Muscle layer of colon (tissue), 2 donors: ENCODE results near the gene ORMDL1.

ENCODE experiments used
- H3K27ac ChIP-seq: one replicate; pipeline ENCODE4 v1.7.0; 2013; ENCODE audit warnings: low read depth, mild to moderate bottlenecking, low read length, moderate library complexity
- H3K27me3 ChIP-seq, 2 donors: one replicate each; pipeline ENCODE4 v1.7.0; 2013; ENCODE audit warnings: low read length in 2 of 2, mild to moderate bottlenecking in 2 of 2; ENCODE audit not compliant: insufficient read depth in 2 of 2, control insufficient read depth in 1 of 2
- H3K36me3 ChIP-seq: one replicate; pipeline ENCODE4 v1.7.0; 2013; ENCODE audit warnings: mild to moderate bottlenecking, low read length; ENCODE audit not compliant: insufficient read depth
- H3K4me1 ChIP-seq: one replicate; pipeline ENCODE4 v1.7.0; 2013; ENCODE audit warnings: mild to moderate bottlenecking, low read length; ENCODE audit not compliant: insufficient read depth
- H3K4me3 ChIP-seq, 2 donors: one replicate each; pipeline ENCODE4 v1.7.0; 2013; ENCODE audit warnings: low read length in 2 of 2, low read depth in 1 of 2, mild to moderate bottlenecking in 1 of 2, moderate library complexity in 1 of 2
- H3K9ac ChIP-seq: one replicate; pipeline ENCODE4 v1.7.0; 2013; ENCODE audit warnings: low read length
- H3K9me3 ChIP-seq: one replicate; pipeline ENCODE4 v1.7.0; 2013; ENCODE audit warnings: mild to moderate bottlenecking, low read length
- donor health status: abdominal sarcoma.
- donor health status: Adenocarcinoma of cecum.

Gene ORMDL1

DNA sequence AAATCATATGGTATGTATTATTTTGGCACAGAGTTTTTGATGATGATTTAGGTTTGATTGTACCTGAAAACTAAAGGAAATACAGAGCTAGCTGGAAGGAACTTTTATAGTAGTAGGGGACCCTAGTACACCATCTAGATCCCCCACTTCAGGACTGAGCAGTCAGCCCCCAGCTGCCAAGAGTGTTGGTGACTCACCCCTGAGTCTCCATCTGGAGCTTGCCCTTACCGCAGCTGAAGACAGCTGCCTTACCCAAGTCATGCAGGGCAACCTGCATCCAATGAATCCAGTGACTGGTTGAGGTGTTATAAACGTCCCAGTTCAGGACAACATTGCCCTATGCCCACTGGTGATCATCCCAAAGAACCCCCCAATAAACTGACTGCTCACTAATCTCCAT, 15.4 kb upstream of the ORMDL1 start:
- H3K27me3 ChIP-seq = no peaks in the 10 kb centered on the region
- no peak overlapping the region for H3K4me3 ChIP-seq
- H3K36me3 ChIP-seq = peaks cover 12% of the 10 kb centered on the region
- H3K4me1 ChIP-seq = peaks cover 9% of the 10 kb centered on the region
- no peak overlapping the region for H3K9ac ChIP-seq
- H3K9me3 ChIP-seq = no peaks in the 10 kb centered on the region
- no peak overlapping the region for H3K27ac ChIP-seq

DNA sequence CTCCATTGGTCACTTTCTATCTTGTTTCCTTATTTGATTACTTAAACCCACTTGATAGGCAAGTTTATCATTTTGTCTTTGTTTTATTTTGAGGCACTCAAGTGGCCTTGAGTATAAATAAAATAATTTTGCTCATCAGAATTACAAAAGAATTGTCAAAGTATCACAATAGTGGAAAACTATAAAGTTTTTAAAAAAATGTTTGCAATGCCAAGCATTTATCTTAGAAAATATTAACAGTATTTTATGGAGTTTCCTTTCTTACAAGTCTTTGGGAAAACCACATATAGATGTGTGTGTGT, 14.8 kb upstream of the ORMDL1 start:
- H3K4me1 ChIP-seq = peaks cover 9% of the 10 kb centered on the region
- no peaks in the 10 kb centered on the region for H3K27me3 ChIP-seq
- H3K4me3 ChIP-seq = no peak overlapping the region
- no peak overlapping the region for H3K27ac ChIP-seq
- H3K36me3 ChIP-seq = peaks cover 12% of the 10 kb centered on the region
- H3K9me3 ChIP-seq = no peaks in the 10 kb centered on the region
- H3K9ac ChIP-seq = no peak overlapping the region

DNA sequence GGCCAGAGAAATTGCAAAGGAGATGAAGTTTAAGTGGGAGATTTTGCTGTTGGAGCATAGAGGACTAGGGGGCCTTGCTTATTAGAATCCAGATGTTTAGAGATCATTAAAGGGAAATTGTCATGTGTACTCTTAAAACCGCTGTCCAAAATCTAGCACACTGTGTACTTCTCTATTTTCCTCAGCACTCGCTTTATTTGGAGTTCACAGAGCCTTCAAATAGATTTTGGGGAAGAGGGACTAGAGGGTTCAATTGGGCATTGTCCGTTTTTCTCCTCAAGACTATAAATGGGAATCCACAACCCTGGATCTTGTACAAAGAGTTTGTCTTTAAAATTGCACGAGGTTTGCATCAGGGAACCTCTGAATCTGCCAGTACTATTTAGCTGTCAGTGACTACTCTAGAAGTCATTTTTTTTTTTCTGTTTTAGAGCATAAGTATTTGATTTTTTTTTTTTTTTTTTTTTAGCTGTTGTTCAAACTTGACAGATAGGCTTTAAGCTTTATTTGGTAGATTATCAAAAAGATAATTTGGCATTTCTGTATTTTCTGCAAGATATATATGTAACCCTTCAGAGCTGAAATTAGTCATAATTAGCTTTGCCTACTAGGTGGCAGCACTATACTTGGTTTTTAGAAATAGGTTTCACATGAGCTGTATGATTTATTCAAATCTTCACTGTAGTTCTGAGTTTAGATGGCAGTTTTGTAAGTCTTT, 14.3 kb upstream of the ORMDL1 start:
- H3K27me3 ChIP-seq = no peaks in the 10 kb centered on the region
- peaks cover 9% of the 10 kb centered on the region for H3K4me1 ChIP-seq
- no peaks in the 10 kb centered on the region for H3K9me3 ChIP-seq
- no peak overlapping the region for H3K9ac ChIP-seq
- H3K4me3 ChIP-seq = no peak overlapping the region
- H3K36me3 ChIP-seq = peaks cover 15% of the 10 kb centered on the region
- H3K27ac ChIP-seq = no peak overlapping the region

DNA sequence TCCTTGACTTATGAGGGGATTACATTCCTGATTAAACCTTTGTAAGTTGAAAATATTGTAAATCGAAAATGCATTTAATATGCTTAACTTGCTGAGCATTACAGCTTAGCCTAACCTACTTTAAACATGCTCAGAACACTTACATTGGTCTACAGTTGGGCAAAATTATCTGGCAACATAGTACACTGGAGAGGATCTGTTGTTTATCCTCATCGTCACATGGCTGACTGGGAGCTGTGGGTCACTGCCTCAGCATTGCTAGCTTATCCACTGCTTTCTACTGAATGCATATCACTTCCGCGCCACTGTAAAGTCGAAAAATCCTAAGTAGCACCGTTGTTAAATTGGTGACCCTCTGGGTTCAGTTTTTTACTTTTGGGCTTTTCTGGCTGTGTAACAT, 13.8 kb upstream of the ORMDL1 start:
- Histone ChIP-seq H3K4me3 (no peak overlapping the region), H3K9me3 (no peaks in the 10 kb centered on the region), H3K9ac (no peak overlapping the region), H3K36me3 (peaks cover 21% of the 10 kb centered on the region), H3K27me3 (no peaks in the 10 kb centered on the region), H3K4me1 (peaks cover 9% of the 10 kb centered on the region), H3K27ac (no peak overlapping the region)

DNA sequence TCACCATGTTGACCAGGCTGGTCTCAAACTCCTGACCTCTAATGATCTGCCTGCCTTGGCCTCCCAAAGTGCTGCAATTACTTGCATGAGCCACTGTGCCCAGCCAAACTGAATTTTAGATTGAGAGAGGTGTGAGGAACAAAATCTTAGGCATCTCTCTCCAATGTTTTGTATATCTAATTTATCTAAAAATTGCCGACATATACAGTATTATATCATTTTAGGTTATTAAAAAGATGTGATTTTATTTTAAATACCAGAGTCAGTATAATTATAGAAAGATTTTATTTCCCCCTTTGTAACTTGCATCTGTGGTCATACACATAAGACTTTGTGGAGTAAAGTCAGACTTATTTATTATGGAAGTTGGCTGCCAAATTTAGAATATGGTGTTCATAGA, 10.2 kb upstream of the ORMDL1 start:
- Histone ChIP-seq H3K9me3 (no peaks in the 10 kb centered on the region), H3K4me1 (peaks cover 9% of the 10 kb centered on the region), H3K9ac (no peak overlapping the region), H3K36me3 (peaks cover 22% of the 10 kb centered on the region), H3K27me3 (no peaks in the 10 kb centered on the region), H3K27ac (no peak overlapping the region), H3K4me3 (no peak overlapping the region)

DNA sequence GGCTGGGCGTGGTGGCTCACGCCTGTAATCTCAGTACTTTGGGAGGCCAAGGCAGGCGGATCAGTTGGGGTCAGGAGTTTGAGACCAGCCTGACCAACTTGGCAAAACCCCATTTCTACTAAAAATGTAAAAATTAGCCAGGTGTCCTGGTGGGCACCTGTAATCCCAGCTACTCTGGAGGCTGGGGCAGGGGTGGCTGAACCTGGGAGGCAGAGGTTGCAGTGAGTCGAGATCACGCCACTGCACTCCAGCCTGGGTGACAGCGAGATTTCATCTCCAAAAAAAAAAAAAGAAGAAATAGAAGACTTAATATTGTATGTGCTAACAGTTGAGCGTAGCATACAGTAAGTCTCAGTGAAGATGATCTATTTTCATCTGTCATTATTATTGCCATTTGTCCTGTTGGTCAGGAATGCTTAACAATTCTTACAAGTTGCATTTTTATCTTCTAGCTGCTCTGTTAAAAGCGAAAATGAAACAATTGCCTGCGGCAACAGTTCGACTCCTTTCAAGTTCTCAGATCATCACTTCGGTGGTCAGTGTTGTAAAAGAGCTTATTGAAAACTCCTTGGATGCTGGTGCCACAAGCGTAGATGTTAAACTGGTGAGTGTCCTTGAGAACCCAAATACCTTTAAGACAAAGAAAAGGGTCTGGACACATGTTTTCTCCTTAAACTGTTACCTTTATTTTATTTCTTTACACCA, 7.4 kb upstream of the ORMDL1 start:
- no peak overlapping the region for H3K4me3 ChIP-seq
- H3K36me3 ChIP-seq = peaks cover 16% of the 10 kb centered on the region
- H3K4me1 ChIP-seq = no peaks in the 10 kb centered on the region
- H3K27me3 ChIP-seq = no peaks in the 10 kb centered on the region
- H3K27ac ChIP-seq = no peak overlapping the region
- no peaks in the 10 kb centered on the region for H3K9me3 ChIP-seq
- H3K9ac ChIP-seq = no peak overlapping the region

DNA sequence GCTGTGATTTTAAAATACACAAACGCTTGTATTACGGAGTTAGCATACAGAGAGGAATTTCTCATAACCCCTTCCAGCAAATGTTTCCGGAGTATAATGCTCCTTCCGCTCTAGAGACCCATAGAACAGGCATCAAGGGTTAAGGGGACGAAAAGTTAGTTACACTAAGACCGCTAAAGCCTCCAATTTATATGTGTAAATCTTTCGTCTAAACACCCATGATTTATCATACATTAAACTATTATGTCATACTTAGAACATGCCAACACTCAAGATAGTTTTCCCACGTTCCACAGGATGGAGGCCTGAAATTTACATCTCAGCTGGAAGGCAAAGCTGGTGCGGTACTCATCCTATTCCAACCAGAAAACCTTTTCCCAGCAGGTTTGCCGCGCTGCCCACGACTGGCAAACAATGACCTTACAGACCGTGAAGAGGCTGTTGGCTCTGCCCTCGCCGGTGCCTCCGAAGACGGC, 650 bp downstream of the ORMDL1 start:
- H3K4me3 ChIP-seq = peak overlapping the region; percentile 83 to 86
- H3K27me3 ChIP-seq = no peaks in the 10 kb centered on the region
- no peaks in the 10 kb centered on the region for H3K9me3 ChIP-seq
- H3K36me3 ChIP-seq = peaks cover 19% of the 10 kb centered on the region
- peak overlapping the region; percentile 96 for H3K27ac ChIP-seq
- H3K4me1 ChIP-seq = peaks cover 22% of the 10 kb centered on the region
- peak overlapping the region; percentile 55 for H3K9ac ChIP-seq

DNA sequence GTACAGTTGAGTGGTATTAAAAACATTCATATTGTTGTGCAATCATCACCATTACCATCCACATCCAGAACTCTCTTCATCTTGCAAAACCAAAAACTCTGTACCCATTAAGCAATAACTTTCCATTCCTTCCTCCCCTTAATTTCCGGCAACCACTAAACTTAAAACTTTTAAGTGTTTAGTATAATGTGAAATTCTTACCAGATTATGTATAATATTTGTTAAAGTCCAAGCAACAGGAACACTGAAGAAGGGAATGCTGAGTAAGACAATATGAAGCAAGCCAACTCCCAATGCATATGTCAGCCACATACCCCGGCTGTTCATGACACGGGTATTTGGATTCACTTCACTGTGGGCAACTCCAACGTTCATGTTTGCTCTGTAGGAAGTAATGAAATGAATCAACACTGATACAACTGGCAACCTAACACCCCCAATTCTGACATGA, 1.9 kb downstream of the ORMDL1 start:
- Histone ChIP-seq H3K9me3 (no peaks in the 10 kb centered on the region), H3K27me3 (no peaks in the 10 kb centered on the region), H3K27ac (no peak overlapping the region), H3K36me3 (peaks cover 21% of the 10 kb centered on the region), H3K4me1 (peaks cover 22% of the 10 kb centered on the region), H3K9ac (no peak overlapping the region), H3K4me3 (no peak overlapping the region)

DNA sequence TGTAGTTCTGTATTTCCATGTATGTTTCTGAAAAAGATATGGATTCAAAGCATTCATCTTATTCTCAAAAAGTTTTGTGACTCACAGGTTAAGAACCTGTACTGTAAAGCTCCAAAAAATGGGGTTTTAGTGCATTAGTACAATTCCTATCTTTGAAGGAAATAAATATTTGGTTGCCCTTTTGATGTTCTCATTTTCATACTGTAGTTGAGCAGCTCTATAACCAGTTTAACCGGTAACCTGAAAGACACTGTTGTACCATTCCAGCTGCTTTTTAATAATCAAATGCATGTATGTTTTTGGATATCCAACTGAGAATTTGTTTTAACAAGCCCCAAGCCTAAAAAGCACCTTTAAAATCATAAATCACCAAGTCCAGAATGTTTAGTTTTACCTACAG, 11.9 kb downstream of the ORMDL1 start:
- H3K36me3 ChIP-seq = peaks cover 53% of the 10 kb centered on the region
- H3K27ac ChIP-seq = no peak overlapping the region
- H3K9ac ChIP-seq = no peak overlapping the region
- H3K9me3 ChIP-seq = no peaks in the 10 kb centered on the region
- H3K4me1 ChIP-seq = no peaks in the 10 kb centered on the region
- no peaks in the 10 kb centered on the region for H3K27me3 ChIP-seq
- no peak overlapping the region for H3K4me3 ChIP-seq

DNA sequence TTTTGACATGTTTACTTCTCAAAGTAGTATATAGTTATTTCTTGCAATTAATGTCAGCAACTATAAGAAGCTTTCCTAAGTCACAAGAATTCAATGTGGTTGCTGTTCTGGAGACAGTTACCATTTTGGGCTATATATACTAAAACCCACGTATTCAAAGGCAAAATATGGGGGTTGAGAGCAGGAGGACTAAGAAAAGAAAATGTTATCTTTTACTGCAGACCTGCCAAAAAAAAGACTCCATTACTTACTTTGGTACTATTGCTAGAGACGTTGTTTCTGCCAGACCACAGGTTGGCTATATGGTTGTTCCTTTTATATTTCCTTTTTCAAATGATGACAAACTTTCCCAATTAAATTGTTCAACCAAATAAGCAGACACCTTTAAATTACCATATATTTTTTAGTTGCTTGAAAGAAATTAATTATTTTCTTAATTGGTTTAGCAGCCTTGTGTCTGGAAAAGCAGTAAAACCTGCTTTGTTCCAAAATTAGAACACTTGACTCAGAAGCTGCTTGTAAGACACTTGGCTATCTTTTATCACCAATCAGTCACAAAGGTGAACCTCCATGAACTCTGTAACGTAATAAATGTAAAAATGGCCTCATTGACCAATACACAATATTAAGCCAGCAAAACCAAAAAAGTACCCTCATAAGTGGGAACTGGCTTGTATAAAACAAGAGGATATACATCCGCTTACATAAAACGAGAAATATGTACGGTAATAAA, 13.4 kb downstream of the ORMDL1 start:
- H3K36me3 ChIP-seq = peaks cover 41% of the 10 kb centered on the region

DNA sequence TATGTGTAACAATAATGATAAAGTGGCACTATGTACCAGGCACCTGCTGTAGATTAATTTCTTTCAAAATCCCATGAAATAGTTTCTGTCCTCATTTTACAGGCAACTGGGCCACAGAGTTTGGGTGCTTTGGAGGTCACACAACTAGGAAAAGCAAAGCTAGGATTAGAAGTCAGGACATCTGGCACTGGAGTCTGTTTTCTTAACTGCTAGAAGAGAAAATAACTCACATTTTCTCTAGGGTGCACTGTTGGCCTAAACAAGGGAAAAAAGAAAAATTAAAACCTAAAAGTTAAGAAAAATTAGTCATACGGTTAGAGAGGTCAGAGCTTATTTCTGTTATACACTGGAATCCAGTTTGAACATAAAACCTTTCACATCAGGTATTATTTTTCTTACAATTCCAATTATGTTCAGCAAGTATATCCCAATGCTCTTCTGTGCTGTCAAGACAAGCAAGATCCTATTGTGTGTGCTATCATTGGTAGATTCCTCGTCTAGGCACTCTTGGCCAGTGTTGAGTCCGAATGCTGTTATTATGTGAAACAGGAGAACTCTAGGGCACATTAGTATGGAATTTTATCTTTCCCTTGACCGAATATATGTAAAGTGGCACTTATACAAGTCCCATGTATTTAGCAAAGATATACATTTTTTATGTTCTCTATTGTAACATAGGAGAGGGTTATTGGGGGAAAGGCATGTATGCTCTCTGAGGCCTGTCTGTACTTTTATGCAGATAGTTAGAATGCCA, 20.1 kb downstream of the ORMDL1 start:
- peaks cover 12% of the 10 kb centered on the region for H3K4me1 ChIP-seq
- H3K4me3 ChIP-seq = no peak overlapping the region
- H3K36me3 ChIP-seq = peaks cover 6% of the 10 kb centered on the region
- H3K27ac ChIP-seq = no peak overlapping the region
- H3K9ac ChIP-seq = no peak overlapping the region
- no peaks in the 10 kb centered on the region for H3K9me3 ChIP-seq
- no peaks in the 10 kb centered on the region for H3K27me3 ChIP-seq

More for the DNA sequence above, 13.4 kb downstream of the ORMDL1 start:
- H3K27ac ChIP-seq = no peak overlapping the region
- no peaks in the 10 kb centered on the region for H3K4me1 ChIP-seq
- no peaks in the 10 kb centered on the region for H3K27me3 ChIP-seq
- no peak overlapping the region for H3K9ac ChIP-seq
- H3K4me3 ChIP-seq = no peak overlapping the region
- H3K9me3 ChIP-seq = no peaks in the 10 kb centered on the region
